22Rv1 (cell line): ENCODE data around the gene SHISA4.

Experiments
- CTCF ChIP-seq: fragments of 450-650 bp; IDR thresholded peaks from 2 replicates; pipeline ENCODE4 v1.5.1; 2017; ENCODE audit warnings: mild to moderate bottlenecking
- ZFX ChIP-seq: fragments of 450-650 bp; IDR thresholded peaks from 2 replicates; pipeline ENCODE4 v1.6.1; 2017; ENCODE audit warnings: antibody characterized with exemption, borderline replicate concordance

GRCh38 chr1:201938440-201939035 is 49.8 kb downstream of the SHISA4 start:
- TF ChIP-seq CTCF: no peak
- no peak for TF ChIP-seq ZFX
